Activated CD8-positive, alpha-beta memory T cell treated with anti-CD3 and anti-CD28 coated beads, Interleukin-2, amount 50 U/mL, for 4 hours (primary cell): ENCODE measurements around the gene AHDC1.
A peak's percentile ranks its signal among the peaks of the same experiment; 100 is the strongest.
"Not testable (repeated sequence)": the region's sequence is repeated elsewhere in the genome, so short reads cannot be mapped to it uniquely, and the experiment has no call there.

Source experiments
- DNase-seq: peaks from one replicate; pipeline ENCODE4 v3.0.0-alpha.2; 2020

AHDC1 gene

DNA sequence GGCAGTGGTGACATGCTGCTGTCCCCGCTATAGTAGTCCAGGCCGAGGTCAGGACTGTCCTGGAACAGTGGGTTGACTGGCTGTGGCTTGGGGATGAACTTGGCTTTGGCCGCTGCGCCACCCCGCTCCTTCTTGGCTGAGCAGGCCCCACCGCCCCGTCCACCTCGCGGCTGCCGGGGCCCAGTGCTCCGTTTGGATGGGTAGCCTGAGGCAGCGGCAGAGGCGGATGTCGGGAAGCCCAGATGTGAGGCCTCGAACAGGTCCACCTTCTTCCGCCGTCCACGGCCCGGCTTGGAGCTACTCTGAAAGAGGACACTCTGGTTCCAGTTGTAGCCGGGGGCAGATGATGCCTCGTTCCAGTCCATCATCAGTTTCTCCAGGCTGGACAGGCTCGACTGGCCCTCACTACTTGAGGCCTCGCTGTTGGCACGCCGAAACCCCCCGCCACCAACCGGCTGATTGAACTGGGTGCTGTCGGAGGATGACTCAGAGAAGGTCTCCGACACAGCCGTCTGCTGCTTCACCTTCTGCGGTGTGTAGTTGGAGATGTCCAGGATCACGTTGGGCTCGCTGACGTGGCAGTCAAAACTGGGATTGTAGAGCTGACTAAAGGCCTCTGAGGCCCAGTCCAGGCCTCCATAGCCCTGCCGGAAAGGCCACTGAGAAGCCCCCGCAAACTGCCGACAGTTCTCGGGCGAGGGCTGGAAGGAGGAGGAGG lies 55.6 kb downstream of the AHDC1 start:
- no peak for DNase-seq

DNA sequence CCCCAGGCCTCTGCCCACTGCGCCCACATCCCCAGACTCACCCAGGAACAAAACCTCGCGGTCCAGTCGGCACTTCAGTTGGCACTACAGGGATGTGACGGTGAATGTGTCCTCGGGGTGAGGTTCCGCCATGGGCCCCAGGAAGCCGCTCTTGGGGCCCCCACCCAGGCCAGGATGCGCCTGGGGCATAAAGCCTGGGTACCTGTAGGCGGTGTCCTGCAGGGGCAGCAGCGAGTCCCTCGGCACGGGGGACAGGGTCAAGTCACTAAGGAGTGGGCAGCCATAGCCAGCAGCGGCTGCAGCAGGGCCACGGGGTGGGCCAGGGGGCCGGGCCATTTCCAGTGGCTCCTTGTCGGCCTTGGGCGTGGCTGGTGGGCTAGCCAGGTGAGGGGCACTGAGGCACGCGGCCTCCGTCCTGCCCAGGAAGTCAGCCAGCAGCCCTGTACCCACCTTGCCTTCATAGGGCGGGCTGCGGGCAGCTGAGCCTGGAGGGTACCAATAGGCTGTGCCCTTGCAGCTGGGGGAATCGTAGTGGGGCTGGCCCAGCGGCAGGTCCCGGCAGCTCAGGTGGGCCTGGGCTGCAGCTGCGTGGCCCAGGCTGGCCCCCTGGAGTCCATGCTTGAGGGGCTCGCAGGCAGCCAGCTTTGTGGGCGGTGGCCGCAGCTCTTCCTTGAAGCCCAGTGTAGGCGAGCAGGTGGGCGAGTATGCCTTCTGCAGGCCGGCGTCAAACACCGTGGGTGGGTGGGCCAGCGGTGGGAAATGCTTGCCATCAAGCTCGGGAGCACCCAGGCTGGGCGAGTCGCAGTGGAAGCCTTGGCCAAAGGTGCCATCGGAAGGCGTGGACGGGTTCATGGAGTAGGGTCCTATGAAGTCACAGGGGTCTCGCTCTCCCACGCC lies 56.5 kb downstream of the AHDC1 start:
- DNase-seq, result no peak

DNA sequence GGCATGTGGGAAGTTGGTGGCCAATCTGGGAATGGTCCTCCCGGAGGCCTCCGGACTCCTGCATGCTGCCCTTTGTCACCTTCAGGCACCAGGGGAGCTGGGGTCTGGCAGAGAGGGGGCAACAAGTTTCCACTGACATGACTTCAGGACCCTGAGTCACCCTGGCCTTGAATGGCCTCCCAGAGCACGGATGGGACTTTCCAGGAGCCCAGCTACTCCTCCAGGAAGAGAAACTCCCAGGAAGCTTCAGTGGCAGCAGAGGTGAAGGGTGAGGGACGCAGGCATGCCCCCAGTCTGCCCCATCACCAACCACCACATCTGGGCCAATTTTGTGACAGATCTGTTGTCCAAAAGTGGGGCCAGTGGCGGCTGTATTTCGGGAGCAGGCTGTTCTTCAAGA lies 58.1 kb downstream of the AHDC1 start:
- no peak for DNase-seq

DNA sequence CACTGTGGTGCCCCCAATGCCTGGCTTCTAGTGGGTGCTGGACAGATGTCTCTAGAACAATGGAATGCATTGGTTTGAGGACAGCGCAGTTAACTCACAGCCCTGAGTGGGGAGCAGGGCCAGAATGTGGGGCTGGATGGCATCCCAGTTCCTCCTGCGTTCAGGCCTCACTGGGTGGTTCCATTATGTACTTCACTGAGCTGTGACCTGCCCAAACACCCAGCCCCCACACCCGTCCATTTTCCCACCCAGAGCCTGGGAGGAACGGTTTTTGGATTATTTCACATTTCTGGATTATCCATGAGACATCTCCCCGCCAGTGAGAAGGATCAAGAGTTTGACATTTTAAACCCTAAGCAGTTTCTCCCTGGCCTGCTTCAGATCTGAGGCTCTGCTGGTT lies 58.7 kb downstream of the AHDC1 start:
- no peak for DNase-seq

GRCh38 chr1:27544834-27545233 lies 59.1 kb downstream of the AHDC1 start:
- DNase-seq, result no peak

GRCh38 chr1:27543284-27543683 lies 60.7 kb downstream of the AHDC1 start:
- no peak for DNase-seq

DNA sequence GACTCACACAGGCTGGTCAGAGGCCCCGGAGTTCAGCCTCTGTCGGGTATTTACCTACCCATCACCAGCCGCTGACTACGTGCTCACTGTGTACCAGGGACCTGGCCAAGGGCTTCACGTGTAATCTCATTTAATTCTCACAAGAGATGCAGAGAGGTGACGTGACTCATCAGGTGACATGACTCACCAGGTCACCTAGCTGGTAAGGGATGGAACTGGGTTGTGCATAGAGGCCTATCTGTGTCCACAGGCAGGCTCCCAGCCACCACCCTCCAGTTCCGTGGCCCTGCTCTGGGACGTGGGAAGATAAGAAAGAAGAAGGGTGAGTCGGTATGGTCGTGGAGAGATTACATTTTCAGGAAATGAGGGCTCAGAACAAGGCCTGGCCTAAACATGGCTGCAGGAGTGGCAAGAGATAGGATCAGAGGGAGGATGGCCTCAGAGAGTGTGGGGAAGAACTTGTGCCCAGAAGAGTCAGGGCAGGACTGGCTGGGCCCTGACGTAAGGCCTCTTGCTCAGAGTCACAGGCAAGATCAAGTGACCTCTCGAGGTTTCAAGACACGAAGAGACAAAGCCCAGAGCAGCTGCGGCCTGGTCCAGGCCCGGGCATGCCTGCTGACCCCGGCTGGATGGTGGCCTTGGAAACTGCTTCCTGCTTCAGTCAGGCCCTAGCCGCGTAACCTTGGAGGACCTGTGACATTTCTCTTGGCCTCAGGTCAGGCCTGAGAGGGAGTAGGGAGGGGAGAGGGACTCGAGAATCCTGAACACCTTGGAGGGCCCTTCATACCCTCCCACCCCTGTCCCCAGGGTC lies 61.3 kb downstream of the AHDC1 start:
- peak; percentile 33 for DNase-seq

- DNase-seq, result no peak
These were observed 63.8 kb downstream of the AHDC1 start for GRCh38 chr1:27539901-27540861.

DNA sequence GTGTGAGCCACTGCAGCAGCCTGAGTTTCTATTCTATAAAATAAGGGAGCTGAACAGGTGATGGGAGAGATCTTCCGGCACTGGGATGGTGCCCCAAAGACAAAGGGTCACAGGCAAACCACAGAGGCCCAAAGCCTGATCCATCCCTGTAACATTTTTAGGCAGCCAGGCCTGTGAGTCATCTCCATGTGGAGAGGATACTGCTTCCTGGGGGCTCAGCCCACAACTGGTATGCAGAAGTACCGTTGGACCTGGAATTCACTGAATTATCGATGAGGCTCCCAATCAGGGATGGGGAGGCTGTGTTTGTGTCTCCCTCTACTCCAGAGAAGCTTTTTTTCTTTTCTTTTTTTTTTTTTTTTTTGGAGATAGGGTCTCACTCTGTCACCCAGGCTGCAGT lies 65.2 kb downstream of the AHDC1 start:
- DNase-seq, result no peak

- not testable (repeated sequence) for DNase-seq
These were observed 65.7 kb downstream of the AHDC1 start for GRCh38 chr1:27538305-27538676.

GRCh38 chr1:27536767-27537166 lies 67.2 kb downstream of the AHDC1 start:
- no peak for DNase-seq

DNA sequence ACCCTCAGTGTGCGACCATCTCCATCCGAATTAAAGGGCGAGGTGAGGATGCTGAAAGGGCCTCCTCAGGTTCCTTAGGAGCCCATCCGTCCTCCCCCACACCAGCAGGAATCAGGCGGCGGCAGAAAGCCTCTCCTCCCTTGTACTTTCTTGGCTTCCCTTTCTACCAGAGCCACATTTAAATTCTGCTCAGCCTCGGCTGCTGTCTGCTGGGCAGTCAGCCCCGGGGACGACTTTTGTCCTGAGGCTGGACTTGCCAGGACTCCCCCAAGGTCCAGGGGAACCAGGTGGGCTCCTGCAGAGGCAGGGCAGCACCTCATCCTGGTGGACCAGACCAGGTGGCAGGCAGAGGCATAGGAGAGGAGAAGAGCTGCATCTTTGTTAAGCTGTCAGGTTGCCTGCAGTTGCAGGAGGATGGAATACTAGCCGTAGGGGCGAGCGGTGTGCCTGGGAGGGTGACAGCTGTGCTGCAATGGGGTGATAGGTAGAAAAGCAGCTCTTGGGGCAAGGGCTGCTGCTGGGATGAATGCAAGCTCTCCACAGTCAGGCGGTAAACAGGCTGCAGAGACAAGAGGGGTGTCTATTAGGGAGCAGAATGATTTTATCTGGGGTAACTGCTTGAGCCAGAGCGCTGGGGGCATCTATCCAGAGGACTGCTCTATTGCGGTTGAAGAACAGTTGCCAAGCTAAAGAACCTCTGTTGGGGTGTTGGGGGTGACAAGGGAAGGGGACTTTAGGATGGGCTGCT lies 67.8 kb downstream of the AHDC1 start:
- no peak for DNase-seq

- DNase-seq, result no peak
These were observed 68.6 kb downstream of the AHDC1 start for GRCh38 chr1:27535386-27535785.

GRCh38 chr1:27531959-27532685 lies 71.8 kb downstream of the AHDC1 start:
- DNase-seq, result no peak

DNA sequence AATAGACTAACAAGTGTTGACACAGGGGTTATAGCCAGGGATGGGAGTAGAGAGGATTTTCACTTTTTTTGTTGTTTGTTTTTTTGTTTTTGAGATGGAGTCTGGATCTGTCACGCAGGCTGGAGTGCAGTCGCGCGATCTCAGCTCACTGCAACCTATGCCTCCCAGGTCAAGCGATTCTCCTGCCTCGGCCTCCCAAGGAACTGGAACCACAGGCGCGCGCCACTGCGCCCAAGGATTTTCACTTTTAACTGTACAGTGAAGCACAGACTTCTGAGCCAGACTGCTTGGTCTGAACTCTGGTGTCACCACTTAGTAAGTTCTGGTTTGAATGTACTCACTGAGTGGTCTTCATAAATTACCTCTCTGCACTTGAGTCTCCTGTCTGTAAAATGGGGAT lies 73.8 kb downstream of the AHDC1 start:
- DNase-seq, result no peak

DNA sequence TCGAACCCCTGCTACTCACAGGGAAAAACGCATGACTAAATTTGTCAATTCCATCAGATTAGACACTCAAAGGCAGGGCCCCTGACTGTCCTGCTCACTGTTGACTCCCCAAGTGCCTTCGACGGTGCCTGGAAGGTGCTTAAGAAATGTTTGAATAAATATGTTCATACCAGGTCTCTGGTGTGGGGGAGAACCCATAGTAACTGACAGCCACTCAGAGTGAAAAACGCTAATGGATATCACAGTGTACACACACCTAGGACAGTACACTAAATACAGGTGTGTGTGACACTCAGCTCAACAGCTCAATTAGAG lies 74.3 kb downstream of the AHDC1 start:
- no peak for DNase-seq

- DNase-seq, result no peak
These were observed 74.9 kb downstream of the AHDC1 start for GRCh38 chr1:27528818-27529703.

- DNase-seq, result peak; percentile 63
These were observed 75.8 kb downstream of the AHDC1 start for GRCh38 chr1:27527890-27528817.
